ENCODE measurements around the gene KIAA2012.

KIAA2012 gene

GRCh38 chr2:202035089-202035940 is 37.7 kb upstream of the KIAA2012 start:
- Histone ChIP-seq H3K27ac (peak overlapping the region; percentile 88; the same call in 1 of the 2 replicates), H3K27me3 (ENCODE audit: insufficient read depth, low read depth, severe bottlenecking) (no peaks in the 10 kb centered on the region), H3K9me3 (ENCODE audit: severe bottlenecking) (no peaks in the 10 kb centered on the region), H3K4me3 (ENCODE audit: low read depth, low read length) (peak overlapping the region; percentile 57), H3K36me3 (peaks cover 13% of the 10 kb centered on the region)
- TF ChIP-seq CTCF (IDR thresholded peaks at IDR 0.05; ENCODE audit: low read depth, low read length), result no peak
- DNase-seq, result no peak

GRCh38 chr2:202035941-202036372 is 37.1 kb upstream of the KIAA2012 start:
- DNase-seq, result no peak
- Histone ChIP-seq H3K27ac (no peak overlapping the region), H3K36me3 (peaks cover 13% of the 10 kb centered on the region), H3K27me3 (ENCODE audit: insufficient read depth, low read depth, severe bottlenecking) (no peaks in the 10 kb centered on the region), H3K9me3 (ENCODE audit: severe bottlenecking) (no peaks in the 10 kb centered on the region), H3K4me3 (ENCODE audit: low read depth, low read length) (no peak overlapping the region)
- TF ChIP-seq CTCF (IDR thresholded peaks at IDR 0.05; ENCODE audit: low read depth, low read length), result no peak

GRCh38 chr2:202036601-202037037 is 36.4 kb upstream of the KIAA2012 start:
- peak overlapping the region; percentile 45 for H3K27ac ChIP-seq
- peak overlapping the region; percentile 39 for H3K4me3 ChIP-seq (ENCODE audit: low read depth, low read length)
- no peak for TF ChIP-seq CTCF (IDR thresholded peaks at IDR 0.05; ENCODE audit: low read depth, low read length)
- peaks cover 13% of the 10 kb centered on the region for H3K36me3 ChIP-seq
- H3K9me3 ChIP-seq (ENCODE audit: severe bottlenecking), result no peaks in the 10 kb centered on the region
- DNase-seq, result peak; percentile 68
- H3K27me3 ChIP-seq (ENCODE audit: insufficient read depth, low read depth, severe bottlenecking), result no peaks in the 10 kb centered on the region

GRCh38 chr2:202037086-202037485 is 36.0 kb upstream of the KIAA2012 start:
- peak overlapping the region; percentile 45 for H3K27ac ChIP-seq
- peak overlapping the region; percentile 39 for H3K4me3 ChIP-seq (ENCODE audit: low read depth, low read length)

GRCh38 chr2:202038471-202039277 is 34.4 kb upstream of the KIAA2012 start:
- no peaks in the 10 kb centered on the region for H3K9me3 ChIP-seq (ENCODE audit: severe bottlenecking)
- H3K4me3 ChIP-seq (ENCODE audit: low read depth, low read length), result no peak overlapping the region
- H3K36me3 ChIP-seq, result peaks cover 13% of the 10 kb centered on the region
- DNase-seq, result no peak
- TF ChIP-seq CTCF (IDR thresholded peaks at IDR 0.05; ENCODE audit: low read depth, low read length), result no peak
- peak overlapping the region; percentile 62 for H3K27ac ChIP-seq
- H3K27me3 ChIP-seq (ENCODE audit: insufficient read depth, low read depth, severe bottlenecking), result no peaks in the 10 kb centered on the region

More at GRCh38 chr2:202037086-202037485, 36.0 kb upstream of the KIAA2012 start:
- peaks cover 13% of the 10 kb centered on the region for H3K36me3 ChIP-seq
- H3K27me3 ChIP-seq (ENCODE audit: insufficient read depth, low read depth, severe bottlenecking), result no peaks in the 10 kb centered on the region
- no peak for TF ChIP-seq CTCF (IDR thresholded peaks at IDR 0.05; ENCODE audit: low read depth, low read length)
- H3K9me3 ChIP-seq (ENCODE audit: severe bottlenecking), result no peaks in the 10 kb centered on the region
- no peak for DNase-seq
